Left forelimb (tissue), 1 donor: ENCODE measurements around the gene MT1HL1.
"Not testable (repeated sequence)": the region's sequence is repeated elsewhere in the genome, so short reads cannot be mapped to it uniquely, and the experiment has no call there.

Source experiments
- DNase-seq: peaks from one replicate; pipeline ENCODE4 v3.0.0-alpha.2; 2018; ENCODE audit warnings: low spot score

MT1HL1 gene

GRCh38 chr1:237016626-237017025 is 12.4 kb upstream of the MT1HL1 start:
- DNase-seq: no peak

- no peak for DNase-seq
These were observed 9.4 kb upstream of the MT1HL1 start for GRCh38 chr1:237013608-237014007.

- no peak for DNase-seq
These were observed 8.6 kb upstream of the MT1HL1 start for GRCh38 chr1:237012788-237013383.

GRCh38 chr1:237012361-237012760 is 8.1 kb upstream of the MT1HL1 start:
- no peak for DNase-seq

- DNase-seq: no peak
These were observed 7.2 kb upstream of the MT1HL1 start for GRCh38 chr1:237011432-237011831.

GRCh38 chr1:237009611-237010010 is 5.4 kb upstream of the MT1HL1 start:
- no peak for DNase-seq

GRCh38 chr1:237007147-237007881 is 3.1 kb upstream of the MT1HL1 start:
- DNase-seq: no peak

GRCh38 chr1:237005674-237006073 is 1.4 kb upstream of the MT1HL1 start:
- DNase-seq: no peak

- DNase-seq: no peak
These were observed 725 bp downstream of the MT1HL1 start for GRCh38 chr1:237003516-237003915.

- no peak for DNase-seq
These were observed 4.0 kb downstream of the MT1HL1 start for GRCh38 chr1:237000191-237000590.

GRCh38 chr1:236998546-236998945 is 5.7 kb downstream of the MT1HL1 start:
- DNase-seq: no peak

GRCh38 chr1:236997882-236998281 is 6.4 kb downstream of the MT1HL1 start:
- DNase-seq: no peak

- DNase-seq: no peak
These were observed 6.9 kb downstream of the MT1HL1 start for GRCh38 chr1:236997361-236997760.

GRCh38 chr1:236994450-236994849 is 9.8 kb downstream of the MT1HL1 start:
- no peak for DNase-seq

GRCh38 chr1:236992449-236992848 is 11.8 kb downstream of the MT1HL1 start:
- DNase-seq: no peak

GRCh38 chr1:236990052-236990445 is 14.2 kb downstream of the MT1HL1 start:
- no peak for DNase-seq

GRCh38 chr1:236989290-236990051 is 14.8 kb downstream of the MT1HL1 start:
- DNase-seq: no peak

GRCh38 chr1:236983818-236984217 is 20.4 kb downstream of the MT1HL1 start:
- DNase-seq: no peak

- DNase-seq: no peak
These were observed 21.9 kb downstream of the MT1HL1 start for GRCh38 chr1:236982380-236982779.

GRCh38 chr1:236981431-236981830 is 22.8 kb downstream of the MT1HL1 start:
- DNase-seq: not testable (repeated sequence)

- no peak for DNase-seq
These were observed 23.6 kb downstream of the MT1HL1 start for GRCh38 chr1:236980673-236981072.

GRCh38 chr1:236979149-236979900 is 24.9 kb downstream of the MT1HL1 start:
- no peak for DNase-seq
